GM19240 (cell line): ENCODE measurements around the gene AGAP1.

Experiments
- DNase-seq: peaks from one replicate; pipeline ENCODE4 v3.0.0; 2011; ENCODE audit warnings: low spot score; ENCODE audit not compliant: insufficient read length

Gene AGAP1

DNA sequence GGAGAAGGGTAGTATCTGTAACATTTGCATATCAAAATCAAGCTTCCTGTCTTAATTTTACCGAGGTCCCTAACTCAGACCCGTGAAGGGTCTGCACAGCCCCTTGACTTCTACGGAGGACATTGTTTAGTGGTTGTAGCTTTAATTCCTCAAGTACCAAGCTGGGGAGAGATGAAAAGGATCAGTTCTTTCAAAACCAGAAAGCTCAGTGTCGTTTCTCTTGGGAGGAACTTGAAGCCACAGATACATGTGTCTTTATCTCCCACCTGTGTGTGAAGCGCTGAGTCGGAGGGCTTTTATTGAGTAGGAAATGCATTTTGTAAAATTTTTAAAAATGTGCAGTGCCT is 410.7 kb downstream of the AGAP1 start:
- no peak for DNase-seq

DNA sequence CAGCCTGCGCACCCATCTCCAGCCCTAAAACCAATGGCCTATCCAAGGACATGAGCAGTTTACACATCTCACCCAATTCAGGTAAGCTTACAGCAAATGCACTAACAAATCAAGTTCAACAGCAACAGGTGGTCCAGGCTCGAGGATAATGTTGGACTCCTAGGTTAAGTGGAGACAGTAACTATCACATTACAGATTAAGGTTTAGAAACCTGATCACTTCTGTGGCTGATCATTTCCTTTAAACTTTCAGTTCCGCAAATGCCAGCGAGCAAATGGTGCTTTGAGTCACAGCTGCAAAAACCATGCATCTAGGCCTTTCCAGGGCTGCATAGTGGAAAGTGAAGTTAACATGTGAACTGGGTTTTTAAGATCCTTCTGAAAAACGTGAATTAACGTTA is 415.0 kb downstream of the AGAP1 start:
- DNase-seq, result no peak

- DNase-seq, result no peak
These were observed 415.5 kb downstream of the AGAP1 start for GRCh38 chr2:235909358-235909757.

DNA sequence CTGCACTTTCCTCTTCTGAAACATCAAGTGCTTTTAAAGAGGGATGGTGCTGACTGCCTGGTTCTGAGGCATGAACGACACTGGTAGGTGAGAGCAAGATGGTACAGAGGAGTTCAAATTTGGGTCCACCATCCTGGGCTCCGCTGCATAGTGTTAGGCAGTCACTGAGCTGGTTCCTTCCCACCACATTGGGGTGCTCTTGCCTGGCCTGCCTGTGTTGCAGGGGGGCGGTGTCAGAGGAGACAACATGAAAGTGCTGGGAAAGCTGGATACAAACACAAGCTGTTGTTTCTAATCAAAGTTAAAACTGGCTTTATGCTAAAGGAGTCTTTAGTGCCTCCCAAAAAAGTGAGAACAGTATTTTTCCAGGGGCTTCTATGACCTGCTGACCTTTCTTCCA is 416.2 kb downstream of the AGAP1 start:
- DNase-seq, result no peak

DNA sequence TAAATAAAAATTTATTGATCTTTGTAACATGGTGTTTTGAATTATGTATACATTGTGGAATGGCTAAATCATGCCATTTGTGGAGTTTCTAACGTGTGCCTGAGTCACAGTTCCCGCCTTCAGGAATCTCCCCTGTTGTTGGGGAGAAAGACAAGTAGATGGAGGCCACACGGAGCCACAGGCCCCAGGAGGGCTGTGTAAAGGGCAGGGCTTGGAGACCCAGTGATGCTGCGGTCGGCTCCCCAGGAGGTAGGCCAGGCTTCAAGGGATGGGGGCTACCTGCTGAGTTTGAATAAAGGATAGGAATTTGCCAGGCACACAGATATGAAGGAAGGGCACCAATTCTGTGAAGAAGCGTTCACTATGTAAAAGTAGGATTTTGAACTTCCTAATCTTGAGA is 417.3 kb downstream of the AGAP1 start:
- DNase-seq, result no peak

DNA sequence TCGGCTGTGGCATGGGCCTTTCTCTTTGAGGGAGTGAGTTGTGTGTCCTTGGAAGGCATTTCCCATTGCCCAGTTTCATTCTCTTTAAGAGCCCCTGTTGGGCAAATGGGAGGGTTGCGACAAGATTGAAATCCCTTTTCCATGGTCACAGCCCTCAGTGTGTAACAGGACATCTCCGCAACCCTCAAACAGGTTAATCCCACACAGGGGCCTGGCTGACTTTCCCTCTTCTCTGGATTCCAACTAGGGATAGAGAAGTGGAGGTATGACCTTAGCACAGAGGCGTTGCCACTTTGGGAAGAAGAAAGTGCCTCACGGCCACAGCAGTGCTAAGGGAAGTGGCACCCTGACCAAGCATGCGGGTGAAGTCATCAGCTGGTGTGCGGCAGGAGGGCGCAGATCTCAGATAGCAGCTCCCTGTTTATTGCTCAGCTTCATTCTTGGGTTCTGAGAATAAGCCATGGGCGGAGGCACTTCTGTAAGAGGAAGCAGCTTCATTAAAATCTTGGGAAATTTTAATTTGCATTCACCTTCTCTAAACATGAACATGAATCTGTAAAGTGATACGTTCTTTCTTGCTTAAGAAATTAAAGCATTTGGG is 417.9 kb downstream of the AGAP1 start:
- no peak for DNase-seq

- DNase-seq, result no peak
These were observed 420.9 kb downstream of the AGAP1 start for GRCh38 chr2:235914756-235915155.

DNA sequence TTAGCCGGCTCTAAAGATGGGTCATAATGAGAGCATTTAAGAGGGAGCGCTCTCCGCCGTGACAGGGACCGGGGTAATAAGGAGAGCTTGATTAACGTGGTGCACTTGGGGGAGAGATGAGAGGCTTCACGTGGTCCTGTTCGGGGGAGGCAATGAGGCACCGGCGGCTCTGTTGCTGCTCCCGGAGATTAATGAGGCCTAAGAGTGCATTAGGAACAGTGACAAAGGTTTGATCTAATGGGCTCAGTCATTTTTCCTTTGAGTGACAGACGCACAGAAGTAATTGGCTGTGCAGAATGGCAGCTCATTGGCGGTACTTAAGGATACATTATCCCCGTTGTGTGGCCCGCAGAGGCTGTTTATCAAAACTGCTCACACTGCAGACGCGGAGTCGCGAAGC is 423.7 kb downstream of the AGAP1 start:
- no peak for DNase-seq

- no peak for DNase-seq
These were observed 425.0 kb downstream of the AGAP1 start for GRCh38 chr2:235918876-235919275.

DNA sequence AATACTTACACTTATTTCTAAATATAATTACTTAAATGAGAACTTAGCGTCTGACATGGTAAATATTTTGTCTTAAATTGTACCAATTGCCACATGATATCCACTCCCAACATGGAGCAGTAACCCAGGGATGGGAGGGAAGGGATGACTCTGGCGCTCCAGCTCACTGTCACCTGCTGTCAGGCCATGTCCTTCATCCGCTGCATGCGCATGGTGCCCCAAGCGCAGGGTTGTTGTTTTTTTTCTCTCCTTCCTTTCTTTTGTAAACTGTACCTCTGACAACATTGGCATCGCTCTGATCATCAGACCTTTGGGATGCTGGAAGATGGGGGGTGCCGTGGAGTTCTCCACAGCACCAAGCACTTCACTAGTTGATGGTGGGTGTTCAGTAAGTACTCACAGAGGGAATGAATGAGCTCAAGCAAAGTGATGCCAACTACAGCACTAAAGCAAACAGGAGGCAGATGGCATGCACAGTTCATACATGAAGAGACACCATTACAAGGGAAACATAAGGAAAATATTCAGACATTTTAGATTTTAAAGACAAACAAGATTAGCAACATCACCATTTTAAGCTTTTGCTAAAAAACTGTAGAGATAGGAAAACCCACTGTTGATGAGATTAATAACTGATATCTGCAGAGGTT is 426.5 kb downstream of the AGAP1 start:
- DNase-seq, result no peak

GRCh38 chr2:235921508-235922191 is 427.8 kb downstream of the AGAP1 start:
- no peak for DNase-seq

DNA sequence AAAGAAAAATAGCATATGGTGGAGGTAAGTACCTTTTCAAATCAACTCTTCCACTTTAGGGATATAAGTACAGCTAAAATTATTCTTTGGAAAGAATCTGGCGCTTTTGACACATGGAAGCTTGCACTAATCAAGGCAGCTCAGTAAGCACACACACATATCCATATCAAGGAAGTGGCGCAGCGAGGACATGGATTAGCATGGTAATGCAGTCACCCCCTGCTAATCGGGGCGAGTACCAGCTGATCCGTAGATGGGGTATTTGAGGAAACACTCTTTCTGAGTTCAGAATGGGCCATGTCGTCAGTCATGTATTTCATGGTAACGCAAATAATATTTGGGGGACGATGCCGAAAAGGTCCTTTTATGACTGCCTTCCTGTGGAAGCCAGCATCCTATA is 429.0 kb downstream of the AGAP1 start:
- no peak for DNase-seq

DNA sequence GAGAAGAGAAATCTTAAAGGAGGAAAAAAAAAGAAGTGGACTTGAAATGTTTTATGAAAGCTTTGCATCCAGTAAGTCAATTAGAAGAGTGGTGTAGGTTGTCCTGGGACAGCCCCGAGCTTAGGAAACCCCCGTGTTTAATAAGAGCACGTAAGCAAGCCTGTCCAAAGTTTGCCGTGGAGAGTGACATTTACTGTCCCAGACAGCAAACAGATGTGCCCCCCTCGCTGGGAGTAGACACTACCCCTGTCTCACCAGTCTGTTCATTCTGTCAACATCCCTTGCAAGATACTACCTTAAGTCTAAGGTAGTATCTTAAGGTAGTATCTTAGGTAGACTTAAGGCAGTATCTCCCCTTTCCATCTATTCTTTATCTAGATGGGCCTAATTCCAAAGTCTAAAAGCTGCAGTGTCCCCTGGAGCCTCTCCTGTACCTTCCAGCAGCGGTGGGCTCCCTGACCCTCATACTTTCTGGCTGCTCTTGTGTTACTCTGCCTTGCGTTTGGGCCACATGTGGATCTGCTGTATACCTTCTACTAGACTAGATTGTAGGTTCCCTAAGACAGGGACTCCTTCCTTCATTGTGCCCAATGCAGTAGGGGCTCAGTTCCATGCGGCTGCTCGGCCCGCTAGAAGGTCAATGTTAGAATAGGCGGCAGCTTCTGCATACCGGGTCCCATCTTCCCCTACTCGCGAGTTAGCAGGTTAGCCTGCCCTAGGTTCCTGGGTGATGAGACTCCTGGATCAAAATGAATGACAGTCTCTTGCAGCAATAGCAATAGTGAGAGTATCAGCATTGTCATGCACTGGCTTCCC is 430.2 kb downstream of the AGAP1 start:
- no peak for DNase-seq

- no peak for DNase-seq
These were observed 430.8 kb downstream of the AGAP1 start for GRCh38 chr2:235924675-235925063.

DNA sequence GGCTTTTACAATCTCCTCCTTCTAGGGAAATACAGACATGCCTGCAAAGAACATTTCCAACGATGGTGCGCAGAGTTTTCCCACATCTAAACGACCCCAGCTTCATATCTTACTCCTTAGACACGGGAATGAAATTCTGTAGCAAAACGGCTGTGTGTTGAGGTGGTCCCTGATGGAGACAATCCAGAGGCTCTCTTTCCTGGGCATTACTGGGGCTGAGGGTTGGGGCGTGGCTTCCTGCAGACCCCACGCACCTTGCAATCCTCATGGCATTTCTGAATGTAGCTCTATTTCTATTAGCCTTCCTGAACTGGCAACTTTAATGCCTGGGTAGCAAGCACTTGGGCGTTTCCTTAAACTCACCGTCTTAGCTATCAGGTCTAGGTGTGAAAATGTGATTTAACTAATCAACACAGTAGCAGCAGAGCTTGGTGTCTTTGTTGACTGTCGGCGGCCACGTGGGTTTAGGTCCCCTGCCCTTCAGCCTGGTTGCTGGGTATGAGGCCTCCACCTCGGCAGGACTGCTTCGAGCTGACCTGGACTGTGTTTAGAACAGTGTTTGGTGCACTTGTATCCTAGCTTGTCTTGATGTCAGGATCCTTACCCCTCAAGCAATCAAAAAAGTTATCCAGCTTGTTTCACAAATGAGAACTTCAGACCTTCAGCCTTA is 431.5 kb downstream of the AGAP1 start:
- no peak for DNase-seq

- DNase-seq, result no peak
These were observed 432.4 kb downstream of the AGAP1 start for GRCh38 chr2:235926229-235926628.

DNA sequence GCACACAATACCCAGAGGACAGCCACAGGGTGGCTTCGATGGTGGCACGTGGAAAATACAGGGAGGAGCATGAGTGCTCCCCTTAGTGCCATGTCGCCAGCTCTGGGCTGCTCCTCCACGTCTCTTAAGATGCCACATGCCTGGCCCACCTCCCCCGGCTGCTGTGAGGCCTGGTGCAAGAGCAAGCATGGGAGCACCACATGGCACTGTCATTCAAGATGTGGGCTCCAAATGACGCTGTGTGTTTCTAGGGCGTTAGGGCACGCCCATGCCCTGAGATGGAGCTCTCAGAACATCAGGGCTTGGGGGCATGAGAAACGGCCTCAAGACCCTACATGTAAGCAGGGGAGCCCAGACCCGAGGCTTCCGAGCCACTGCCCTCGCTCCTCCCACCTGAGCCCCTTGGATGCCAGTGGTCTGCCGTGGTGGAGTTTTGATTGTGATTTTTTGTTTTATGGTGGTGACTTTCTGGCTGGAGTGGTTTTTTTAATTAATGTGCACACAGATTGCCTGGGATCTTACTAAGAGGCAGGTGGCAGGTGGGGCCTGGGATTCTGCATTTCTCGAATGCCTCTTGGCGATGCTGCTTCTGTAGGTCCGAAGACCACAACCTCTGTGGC is 435.0 kb downstream of the AGAP1 start:
- no peak for DNase-seq

DNA sequence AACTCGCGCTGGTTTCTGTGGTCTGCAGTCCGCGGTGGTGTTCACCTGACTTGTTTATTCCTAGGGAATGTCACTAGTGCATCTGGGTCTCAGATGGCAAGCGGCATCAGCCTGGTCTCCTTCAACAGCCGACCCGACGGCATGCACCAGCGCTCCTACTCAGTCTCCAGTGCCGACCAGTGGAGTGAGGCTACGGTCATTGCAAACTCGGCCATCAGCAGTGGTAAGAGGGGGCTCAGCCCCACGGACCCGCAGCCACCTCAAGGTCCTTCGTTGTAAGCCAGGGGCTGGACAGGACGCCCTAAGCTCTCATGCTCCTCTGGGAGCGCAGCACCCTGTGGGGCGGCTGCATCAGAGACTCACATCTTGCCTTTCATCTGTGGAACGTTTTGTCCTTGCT is 436.9 kb downstream of the AGAP1 start:
- no peak for DNase-seq

- no peak for DNase-seq
These were observed 437.8 kb downstream of the AGAP1 start for GRCh38 chr2:235931676-235932075.

GRCh38 chr2:235934059-235934773 is 440.4 kb downstream of the AGAP1 start:
- DNase-seq, result no peak
